PC-3 (cell line): ENCODE data around the gene CNST. TPM values are rescaled to one million over a fixed set of nuclear protein-coding genes. Genes with fewer than 3 reads are reported as not detected.
A peak's percentile ranks its signal among the peaks of the same experiment; 100 is the strongest.
"Not testable (repeated sequence)": the region's sequence is repeated elsewhere in the genome, so short reads cannot be mapped to it uniquely, and the experiment has no call there.

Experiments
- ATAC-seq: fragments of 200-7000 bp; cut with Tn5 transposase; 2 replicates; pipeline ENCODE4 v1.9.1; 2020; ENCODE audit warnings: mild to moderate bottlenecking, moderate library complexity
- BruUV-seq: library from RNA; stranded (reverse); fragments of 400-500 nt; replicated peaks from 2 replicates; lab custom pipeline; 2021; lab: Mats Ljungman, UMichigan
- CTCF ChIA-PET: fragments of 300-600 bp; sonication (Branson Sonifier 250); formaldehyde crosslinking; loops from one replicate; lab custom pipeline; 2022; ENCODE audit warnings: antibody characterized with exemption; lab: Charles Lee
- POLR2A ChIA-PET: fragments of 300-600 bp; sonication (Branson Sonifier 250); formaldehyde crosslinking; loops from one replicate; lab custom pipeline; 2022; ENCODE audit warnings: antibody characterized with exemption; ENCODE audit not compliant: unreplicated experiment; lab: Charles Lee
- DNase-seq: peaks from one replicate; pipeline ENCODE4 v3.0.0-alpha.2; 2015
- H2AFZ ChIP-seq: fragments of 300-600 bp; sonication (generic); 2 replicates; pipeline ENCODE4 v1.6.0; 2016; ENCODE audit warnings: antibody characterized with exemption, low read length
- H3F3A ChIP-seq: fragments of 300-600 bp; sonication (generic); one replicate; pipeline ENCODE4 v1.6.0; 2017; ENCODE audit warnings: antibody characterized with exemption, low read length, control low read depth, mild to moderate bottlenecking; ENCODE audit not compliant: unreplicated experiment
- H3K27ac ChIP-seq: fragments of 300-600 bp; sonication (generic); 2 replicates; pipeline ENCODE4 v1.5.1; 2016; ENCODE audit warnings: mild to moderate bottlenecking, low read length
- H3K27me3 ChIP-seq: fragments of 300-600 bp; sonication (generic); 2 replicates; pipeline ENCODE4 v1.6.1; 2016; ENCODE audit warnings: low read length, mixed read lengths
- H3K36me3 ChIP-seq: fragments of 300-600 bp; sonication (generic); 2 replicates; pipeline ENCODE4 v1.6.1; 2016; ENCODE audit warnings: low read depth, mixed run types, low read length, mixed read lengths
- H3K4me1 ChIP-seq: fragments of 300-600 bp; sonication (generic); 2 replicates; pipeline ENCODE4 v1.5.1; 2016; ENCODE audit warnings: low read length; ENCODE audit not compliant: insufficient read depth
- H3K4me2 ChIP-seq: fragments of 300-600 bp; sonication (generic); 2 replicates; pipeline ENCODE4 v1.6.0; 2016; ENCODE audit warnings: low read length
- H3K4me3 ChIP-seq: fragments of 300-600 bp; sonication (generic); 2 replicates; pipeline ENCODE4 v1.5.1; 2016; ENCODE audit warnings: mild to moderate bottlenecking, low read length, mixed read lengths
- H3K79me2 ChIP-seq: fragments of 300-600 bp; sonication (generic); 2 replicates; pipeline ENCODE4 v1.6.1; 2017; ENCODE audit warnings: low read length, mixed read lengths
- H3K9ac ChIP-seq: fragments of 300-600 bp; sonication (generic); 2 replicates; pipeline ENCODE4 v1.6.0; 2016; ENCODE audit warnings: mild to moderate bottlenecking, low read length
- H3K9me2 ChIP-seq: fragments of 300-600 bp; sonication (generic); replicated peaks from 2 replicates; pipeline ENCODE4 v1.6.1; 2016; ENCODE audit warnings: mixed run types, low read length, mixed read lengths
- H3K9me3 ChIP-seq: fragments of 300-600 bp; sonication (generic); 2 replicates; pipeline ENCODE4 v1.6.1; 2016; ENCODE audit warnings: low read length, mixed read lengths
- H4K20me1 ChIP-seq: fragments of 300-600 bp; sonication (generic); 2 replicates; pipeline ENCODE4 v1.6.1; 2016; ENCODE audit warnings: low read length, mixed read lengths
- CTCF ChIP-seq: fragments of 300-600 bp; sonication (generic); conservative IDR thresholded peaks from 2 replicates; pipeline ENCODE4 v1.5.1; 2017; ENCODE audit warnings: antibody characterized with exemption, low read depth, mild to moderate bottlenecking, low read length
- EZH2 ChIP-seq: fragments of 300-600 bp; sonication (generic); IDR thresholded peaks from one replicate; pipeline ENCODE4 v1.6.1; 2017; ENCODE audit warnings: antibody characterized with exemption, mild to moderate bottlenecking, low read length; ENCODE audit not compliant: unreplicated experiment
- EZH2phosphoT487 ChIP-seq: fragments of 300-600 bp; sonication (generic); IDR thresholded peaks from 2 replicates; pipeline ENCODE4 v1.6.1; 2018; ENCODE audit warnings: mild to moderate bottlenecking, antibody characterized with exemption, low read length, borderline replicate concordance
- intact Hi-C: fragments of 100-400 bp; cut with micrococcal nuclease; formaldehyde crosslinking; loops from 2 replicates; pipeline ENCODE4 v1.9.0; 2023
- total RNA-seq: library from RNA; depleted of rRNA; stranded (reverse); fragments of >200 nt; gene quantifications from 2 replicates; pipeline ENCODE4 v1.2.3, GENCODE V29; 2014

Gene CNST
- total RNA-seq, 1 experiment from 2014 or later: 13.5 TPM

DNA sequence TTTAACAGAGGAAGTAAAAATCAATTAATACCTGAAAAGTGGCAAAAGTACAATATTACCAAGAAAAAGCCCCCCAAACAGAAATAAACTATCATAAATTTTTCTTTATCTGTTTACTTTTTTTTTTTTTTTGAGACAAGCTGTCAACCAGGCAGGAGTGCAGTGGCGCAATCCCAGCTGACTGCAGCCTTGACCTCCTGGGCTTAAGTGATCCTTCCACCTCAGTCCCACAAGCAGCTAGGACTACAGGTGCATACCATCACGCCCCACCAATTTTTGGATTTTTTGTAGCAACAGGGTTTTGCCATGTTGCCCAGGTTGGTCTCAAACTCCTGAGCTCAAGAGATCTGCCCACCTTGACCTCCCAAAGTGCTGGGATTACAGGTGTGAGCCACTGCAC is 8.2 kb upstream of the CNST start:
- no peaks in the 10 kb centered on the region for H3K4me1 ChIP-seq
- no peak overlapping the region for H3K4me2 ChIP-seq
- no peaks in the 10 kb centered on the region for H3K9me3 ChIP-seq
- no TSS peak for BruUV-seq
- ATAC-seq (no peak), DNase-seq (no peak)
- H3K9me2 ChIP-seq: no peaks in the 10 kb centered on the region
- no peak overlapping the region for H3K4me3 ChIP-seq
- no peaks in the 10 kb centered on the region for H4K20me1 ChIP-seq
- no peak overlapping the region for H2AFZ ChIP-seq
- no peaks in the 10 kb centered on the region for H3K27me3 ChIP-seq
- ChIA-PET CTCF (no interaction called here), POLR2A (no interaction called here)
- H3K79me2 ChIP-seq: peaks cover 51% of the 10 kb centered on the region
- intact Hi-C loops: no loop called here
- H3K9ac ChIP-seq: no peak overlapping the region
- H3F3A ChIP-seq: no peaks in the 10 kb centered on the region
- H3K27ac ChIP-seq: no peak overlapping the region
- H3K36me3 ChIP-seq: peaks cover 36% of the 10 kb centered on the region
- TF ChIP-seq EZH2phosphoT487: no peak
- no peak for TF ChIP-seq CTCF
- TF ChIP-seq EZH2: no peak

GRCh38 chr1:246559310-246559709 is 6.9 kb upstream of the CNST start:
- H3K36me3 ChIP-seq: peaks cover 36% of the 10 kb centered on the region
- ATAC-seq: no peak
- POLR2A ChIA-PET: interaction anchor here (0.6 kb wide), 1 partner anchor 132 kb away, joined by 6 read pairs; no protein-coding TSS in a partner anchor
- no peaks in the 10 kb centered on the region for H3K27me3 ChIP-seq
- peaks cover 59% of the 10 kb centered on the region for H3K79me2 ChIP-seq
- H3K4me3 ChIP-seq: no peak overlapping the region
- intact Hi-C loops: no loop called here
- H3K4me1 ChIP-seq: peaks cover 6% of the 10 kb centered on the region
- peaks cover 6% of the 10 kb centered on the region; the same call in 1 of the 2 replicates for H4K20me1 ChIP-seq
- TF ChIP-seq EZH2: no peak
- TF ChIP-seq EZH2phosphoT487: no peak
- TF ChIP-seq CTCF: no peak
- H3K9me2 ChIP-seq: no peaks in the 10 kb centered on the region
- H3K9ac ChIP-seq: no peak overlapping the region
- DNase-seq: no peak
- no peak overlapping the region for H3K27ac ChIP-seq
- H2AFZ ChIP-seq: no peak overlapping the region
- CTCF ChIA-PET: no interaction called here
- no peaks in the 10 kb centered on the region for H3K9me3 ChIP-seq
- H3F3A ChIP-seq: no peaks in the 10 kb centered on the region
- no peak overlapping the region for H3K4me2 ChIP-seq
- BruUV-seq: no TSS peak

DNA sequence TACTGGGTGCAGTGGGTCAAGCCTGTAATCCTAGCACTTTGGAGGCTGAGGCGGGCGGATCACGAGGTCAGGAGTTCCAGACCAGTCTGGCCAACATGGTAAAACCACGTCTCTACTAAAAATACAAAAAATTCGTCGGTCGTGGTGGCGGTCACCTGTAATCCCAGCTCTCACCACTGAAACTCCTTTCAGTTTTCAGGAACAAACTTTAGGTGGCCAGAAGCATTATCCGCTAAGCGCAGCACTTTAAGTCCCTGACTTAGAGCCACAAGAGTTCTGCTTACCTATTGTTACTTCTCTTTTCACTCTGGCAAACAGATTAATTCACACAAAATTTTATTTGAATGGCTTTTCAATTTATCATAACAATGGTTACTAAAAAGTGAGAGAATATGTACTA is 5.4 kb upstream of the CNST start:
- H2AFZ ChIP-seq, H3K27ac ChIP-seq, H3K9me2 ChIP-seq, BruUV-seq, H3K9ac ChIP-seq, CTCF ChIA-PET, H3F3A ChIP-seq, H3K4me1 ChIP-seq, H3K9me3 ChIP-seq, ATAC-seq, H3K4me2 ChIP-seq, H3K4me3 ChIP-seq, H3K27me3 ChIP-seq, POLR2A ChIA-PET: not testable (repeated sequence)
- intact Hi-C loops: loop anchor here (10.0 kb wide), 1 partner anchor 194 kb away; no protein-coding TSS in a partner anchor
- H4K20me1 ChIP-seq: peaks cover 14% of the 10 kb centered on the region; the same call in 1 of the 2 replicates
- peak; percentile 26 for DNase-seq
- peaks cover 68% of the 10 kb centered on the region for H3K79me2 ChIP-seq
- H3K36me3 ChIP-seq: peaks cover 30% of the 10 kb centered on the region
